Endothelial cell of umbilical vein (primary cell): Measurements from ENCODE around the gene TSPEAR.

ENCODE experiments used
- EZH2 ChIP-seq: IDR thresholded peaks from 2 replicates; pipeline ENCODE4 v1.6.1; 2012; ENCODE audit warnings: borderline replicate concordance, low read depth, mild to moderate bottlenecking, moderate library complexity, low read length, inconsistent platforms; ENCODE audit not compliant: severe bottlenecking
- FOS ChIP-seq: IDR thresholded peaks from 2 replicates; pipeline ENCODE4 v1.6.1; 2011; ENCODE audit warnings: mild to moderate bottlenecking, low read length, moderate library complexity, borderline replicate concordance; ENCODE audit not compliant: insufficient read depth
- GATA2 ChIP-seq: IDR thresholded peaks from 2 replicates; pipeline ENCODE4 v1.7.0; 2011; ENCODE audit warnings: low read depth, mild to moderate bottlenecking, moderate library complexity, mixed read lengths, low read length; ENCODE audit not compliant: insufficient read length, insufficient read depth
- JUN ChIP-seq: IDR thresholded peaks from 2 replicates; pipeline ENCODE4 v1.6.1; 2011; ENCODE audit warnings: borderline replicate concordance, low read depth; ENCODE audit not compliant: insufficient read length, insufficient read depth
- MYC ChIP-seq: IDR thresholded peaks from one replicate; pipeline ENCODE4 v1.6.1; 2011; ENCODE audit warnings: mild to moderate bottlenecking, low read depth, low read length
- POLR2A ChIP-seq: IDR thresholded peaks from 2 replicates; pipeline ENCODE4 v1.6.1; 2012; ENCODE audit warnings: low read depth, mild to moderate bottlenecking, control low read depth, low read length
- POLR2AphosphoS5 ChIP-seq: IDR thresholded peaks from 2 replicates; pipeline ENCODE4 v1.6.1; 2012; ENCODE audit warnings: low read depth, mild to moderate bottlenecking, control low read depth, low read length, moderate library complexity; ENCODE audit not compliant: insufficient read depth
- TF ChIP-seq, protein P1 (sequence below), 2 donors: IDR thresholded peaks; 1 replicate in 1 of 2; 2 replicates in 1 of 2; pipeline ENCODE4 v1.5.1; 2011; ENCODE audit warnings: low read length in 2 of 2, mild to moderate bottlenecking in 2 of 2, moderate library complexity in 2 of 2, control low read depth in 1 of 2, inconsistent platforms in 1 of 2, low read depth in 1 of 2; ENCODE audit not compliant: insufficient read depth in 1 of 2; ENCODE audit errors: extremely low read depth in 1 of 2
- TF ChIP-seq, protein P2 (sequence below): IDR thresholded peaks from 2 replicates; pipeline ENCODE4 v1.6.1; 2011; ENCODE audit not compliant: insufficient read depth, insufficient read length

DNA sequence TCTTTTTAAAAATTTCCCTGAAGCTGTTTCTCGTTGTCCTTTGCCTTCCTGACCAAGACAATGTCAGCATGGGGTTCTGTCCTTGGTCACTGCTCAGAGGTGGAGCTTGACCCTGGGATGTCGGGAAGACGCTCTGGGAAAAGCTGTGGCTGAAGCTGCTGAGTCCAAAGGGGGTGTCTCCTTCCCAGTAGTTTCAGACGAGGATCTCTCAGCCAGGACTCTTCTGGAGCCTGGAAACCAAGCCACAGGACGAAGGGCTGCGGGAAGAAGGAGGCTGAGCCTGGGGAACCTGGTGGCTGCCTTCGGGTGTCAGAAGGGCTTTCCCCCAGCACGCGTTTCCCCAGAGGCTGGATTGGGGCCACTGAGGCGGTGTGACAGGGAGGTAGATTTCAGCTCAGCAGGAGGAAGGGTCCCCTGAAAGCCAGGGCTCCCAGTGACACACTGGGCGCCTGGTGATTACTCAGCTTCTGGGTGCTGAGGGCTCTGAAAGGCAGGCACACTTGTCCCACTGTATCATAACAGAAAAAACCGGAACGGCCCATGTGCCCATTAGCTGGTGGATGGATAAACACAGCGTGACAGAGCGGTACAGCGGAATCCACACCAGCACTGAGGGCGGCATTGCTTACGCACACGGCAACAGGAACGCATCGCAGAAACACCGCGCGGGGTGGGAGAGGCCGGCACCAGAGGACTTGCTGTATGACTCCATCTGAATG, 24.4 kb downstream of the TSPEAR start:
- no peak for TF ChIP-seq EZH2
- no peak for TF ChIP-seq POLR2A
- TF ChIP-seq, protein P1, sequence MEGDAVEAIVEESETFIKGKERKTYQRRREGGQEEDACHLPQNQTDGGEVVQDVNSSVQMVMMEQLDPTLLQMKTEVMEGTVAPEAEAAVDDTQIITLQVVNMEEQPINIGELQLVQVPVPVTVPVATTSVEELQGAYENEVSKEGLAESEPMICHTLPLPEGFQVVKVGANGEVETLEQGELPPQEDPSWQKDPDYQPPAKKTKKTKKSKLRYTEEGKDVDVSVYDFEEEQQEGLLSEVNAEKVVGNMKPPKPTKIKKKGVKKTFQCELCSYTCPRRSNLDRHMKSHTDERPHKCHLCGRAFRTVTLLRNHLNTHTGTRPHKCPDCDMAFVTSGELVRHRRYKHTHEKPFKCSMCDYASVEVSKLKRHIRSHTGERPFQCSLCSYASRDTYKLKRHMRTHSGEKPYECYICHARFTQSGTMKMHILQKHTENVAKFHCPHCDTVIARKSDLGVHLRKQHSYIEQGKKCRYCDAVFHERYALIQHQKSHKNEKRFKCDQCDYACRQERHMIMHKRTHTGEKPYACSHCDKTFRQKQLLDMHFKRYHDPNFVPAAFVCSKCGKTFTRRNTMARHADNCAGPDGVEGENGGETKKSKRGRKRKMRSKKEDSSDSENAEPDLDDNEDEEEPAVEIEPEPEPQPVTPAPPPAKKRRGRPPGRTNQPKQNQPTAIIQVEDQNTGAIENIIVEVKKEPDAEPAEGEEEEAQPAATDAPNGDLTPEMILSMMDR (IDR thresholded peaks at IDR 0.05; ENCODE audit: extremely low read depth in 1 of 2, insufficient read depth in 1 of 2, low read depth in 1 of 2, low read length in 2 of 2): no peak
- no peak for TF ChIP-seq GATA2
- TF ChIP-seq MYC: no peak
- no peak for TF ChIP-seq FOS
- TF ChIP-seq, protein P2, sequence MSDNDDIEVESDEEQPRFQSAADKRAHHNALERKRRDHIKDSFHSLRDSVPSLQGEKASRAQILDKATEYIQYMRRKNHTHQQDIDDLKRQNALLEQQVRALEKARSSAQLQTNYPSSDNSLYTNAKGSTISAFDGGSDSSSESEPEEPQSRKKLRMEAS: no peak
- no peak for TF ChIP-seq JUN
- TF ChIP-seq POLR2AphosphoS5: no peak
